Jurkat, Clone E6-1 (cell line): ENCODE data around the gene HDDC3.

ENCODE experiments used
- DNase-seq: peaks from one replicate; pipeline ENCODE4 v3.0.0-alpha.2; 2011; ENCODE audit warnings: low read depth, low spot score
- H3K4me3 ChIP-seq: 2 replicates; pipeline ENCODE4 v1.5.1; 2011; ENCODE audit warnings: mild to moderate bottlenecking, low read length, control low read depth, moderate library complexity

Gene HDDC3

DNA sequence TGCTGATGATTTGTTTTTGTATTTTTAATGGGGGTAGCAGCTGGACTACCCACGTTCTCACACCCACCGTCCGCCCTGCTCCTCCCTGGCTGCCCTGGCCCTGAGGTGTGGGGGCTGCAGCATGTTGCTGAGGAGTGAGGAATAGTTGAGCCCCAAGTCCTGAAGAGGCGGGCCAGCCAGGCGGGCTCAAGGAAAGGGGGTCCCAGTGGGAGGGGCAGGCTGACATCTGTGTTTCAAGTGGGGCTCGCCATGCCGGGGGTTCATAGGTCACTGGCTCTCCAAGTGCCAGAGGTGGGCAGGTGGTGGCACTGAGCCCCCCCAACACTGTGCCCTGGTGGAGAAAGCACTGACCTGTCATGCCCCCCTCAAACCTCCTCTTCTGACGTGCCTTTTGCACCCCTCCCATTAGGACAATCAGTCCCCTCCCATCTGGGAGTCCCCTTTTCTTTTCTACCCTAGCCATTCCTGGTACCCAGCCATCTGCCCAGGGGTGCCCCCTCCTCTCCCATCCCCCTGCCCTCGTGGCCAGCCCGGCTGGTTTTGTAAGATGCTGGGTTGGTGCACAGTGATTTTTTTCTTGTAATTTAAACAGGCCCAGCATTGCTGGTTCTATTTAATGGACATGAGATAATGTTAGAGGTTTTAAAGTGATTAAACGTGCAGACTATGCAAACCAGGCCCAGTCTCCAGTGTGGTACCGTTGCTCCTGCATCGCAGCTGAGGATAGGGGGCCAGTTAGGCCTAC, 49.4 kb downstream of the HDDC3 start:
- no peak for DNase-seq
- no peak overlapping the region for H3K4me3 ChIP-seq

DNA sequence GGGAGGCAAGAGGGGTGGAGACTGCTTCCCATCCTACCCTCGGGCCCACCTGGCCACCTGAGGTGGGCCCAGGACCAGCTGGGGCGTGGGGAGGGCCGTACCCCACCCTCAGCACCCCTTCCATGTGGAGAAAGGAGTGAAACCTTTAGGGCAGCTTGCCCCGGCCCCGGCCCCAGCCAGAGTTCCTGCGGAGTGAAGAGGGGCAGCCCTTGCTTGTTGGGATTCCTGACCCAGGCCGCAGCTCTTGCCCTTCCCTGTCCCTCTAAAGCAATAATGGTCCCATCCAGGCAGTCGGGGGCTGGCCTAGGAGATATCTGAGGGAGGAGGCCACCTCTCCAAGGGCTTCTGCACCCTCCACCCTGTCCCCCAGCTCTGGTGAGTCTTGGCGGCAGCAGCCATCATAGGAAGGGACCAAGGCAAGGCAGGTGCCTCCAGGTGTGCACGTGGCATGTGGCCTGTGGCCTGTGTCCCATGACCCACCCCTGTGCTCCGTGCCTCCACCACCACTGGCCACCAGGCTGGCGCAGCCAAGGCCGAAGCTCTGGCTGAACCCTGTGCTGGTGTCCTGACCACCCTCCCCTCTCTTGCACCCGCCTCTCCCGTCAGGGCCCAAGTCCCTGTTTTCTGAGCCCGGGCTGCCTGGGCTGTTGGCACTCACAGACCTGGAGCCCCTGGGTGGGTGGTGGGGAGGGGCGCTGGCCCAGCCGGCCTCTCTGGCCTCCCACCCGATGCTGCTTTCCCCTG, 50.2 kb downstream of the HDDC3 start:
- no peak overlapping the region for H3K4me3 ChIP-seq
- DNase-seq = no peak

DNA sequence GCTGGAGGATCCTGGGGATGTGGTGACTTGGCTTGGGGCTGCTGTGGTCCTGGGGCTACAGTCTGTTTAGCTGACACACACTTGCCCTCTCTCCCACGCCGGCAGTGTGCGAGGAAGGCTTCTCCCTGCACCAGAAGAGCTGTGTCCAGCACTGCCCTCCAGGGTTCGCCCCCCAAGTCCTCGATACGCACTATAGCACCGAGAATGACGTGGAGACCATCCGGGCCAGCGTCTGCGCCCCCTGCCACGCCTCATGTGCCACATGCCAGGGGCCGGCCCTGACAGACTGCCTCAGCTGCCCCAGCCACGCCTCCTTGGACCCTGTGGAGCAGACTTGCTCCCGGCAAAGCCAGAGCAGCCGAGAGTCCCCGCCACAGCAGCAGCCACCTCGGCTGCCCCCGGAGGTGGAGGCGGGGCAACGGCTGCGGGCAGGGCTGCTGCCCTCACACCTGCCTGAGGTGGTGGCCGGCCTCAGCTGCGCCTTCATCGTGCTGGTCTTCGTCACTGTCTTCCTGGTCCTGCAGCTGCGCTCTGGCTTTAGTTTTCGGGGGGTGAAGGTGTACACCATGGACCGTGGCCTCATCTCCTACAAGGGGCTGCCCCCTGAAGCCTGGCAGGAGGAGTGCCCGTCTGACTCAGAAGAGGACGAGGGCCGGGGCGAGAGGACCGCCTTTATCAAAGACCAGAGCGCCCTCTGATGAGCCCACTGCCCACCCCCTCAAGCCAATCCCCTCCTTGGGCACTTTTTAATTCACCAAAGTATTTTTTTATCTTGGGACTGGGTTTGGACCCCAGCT, 51.0 kb downstream of the HDDC3 start:
- DNase-seq = no peak
- H3K4me3 ChIP-seq = no peak overlapping the region

DNA sequence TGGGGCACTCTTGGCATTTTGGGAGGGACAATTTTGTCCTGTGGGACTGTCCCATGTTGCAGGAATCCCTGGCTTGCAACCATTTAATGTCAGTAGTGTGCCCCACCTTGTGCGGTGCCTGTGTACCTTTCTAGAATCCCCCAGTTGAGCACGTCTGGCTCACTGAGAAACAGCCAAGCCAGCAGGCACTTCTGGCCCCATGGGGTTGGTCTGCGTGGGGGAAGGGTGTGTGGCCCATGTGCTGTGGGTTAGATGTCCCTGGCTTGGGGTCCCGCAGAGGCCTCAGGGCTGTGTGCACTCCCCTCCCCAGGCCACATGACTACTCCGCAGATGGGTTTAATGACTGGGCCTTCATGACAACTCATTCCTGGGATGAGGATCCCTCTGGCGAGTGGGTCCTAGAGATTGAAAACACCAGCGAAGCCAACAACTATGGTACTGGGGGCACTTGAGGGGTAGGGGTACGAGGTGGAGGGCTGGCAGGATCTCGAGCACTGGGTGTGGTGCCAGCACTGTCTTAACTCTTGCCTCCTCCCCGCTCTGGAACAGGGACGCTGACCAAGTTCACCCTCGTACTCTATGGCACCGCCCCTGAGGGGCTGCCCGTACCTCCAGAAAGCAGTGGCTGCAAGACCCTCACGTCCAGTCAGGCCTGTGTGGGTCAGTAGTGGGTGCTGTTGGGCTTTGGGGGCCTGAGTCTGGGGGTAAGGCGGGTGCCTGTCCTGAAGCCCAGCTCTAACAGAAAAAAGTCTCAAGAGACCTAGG, 51.8 kb downstream of the HDDC3 start:
- no peak overlapping the region for H3K4me3 ChIP-seq
- DNase-seq = no peak
